Jurkat, Clone E6-1 (cell line): Measurements from ENCODE around the gene MMP11.

Source experiments
- DNase-seq: peaks from one replicate; pipeline ENCODE4 v3.0.0-alpha.2; 2011; ENCODE audit warnings: low read depth, low spot score
- H3K4me3 ChIP-seq: 2 replicates; pipeline ENCODE4 v1.5.1; 2011; ENCODE audit warnings: mild to moderate bottlenecking, low read length, control low read depth, moderate library complexity

Gene MMP11

GRCh38 chr22:23777776-23778576 lies 5.3 kb downstream of the MMP11 start:
- no peak for DNase-seq
- H3K4me3 ChIP-seq, result no peak overlapping the region

- H3K4me3 ChIP-seq, result no peak overlapping the region
- no peak for DNase-seq
These were observed 5.9 kb downstream of the MMP11 start for GRCh38 chr22:23778577-23778900.

GRCh38 chr22:23779083-23779482 lies 6.4 kb downstream of the MMP11 start:
- DNase-seq, result no peak
- no peak overlapping the region for H3K4me3 ChIP-seq

GRCh38 chr22:23779731-23780130 lies 7.1 kb downstream of the MMP11 start:
- H3K4me3 ChIP-seq, result no peak overlapping the region
- no peak for DNase-seq

GRCh38 chr22:23780146-23780748 lies 7.6 kb downstream of the MMP11 start:
- no peak overlapping the region for H3K4me3 ChIP-seq
- no peak for DNase-seq

- H3K4me3 ChIP-seq, result no peak overlapping the region
- no peak for DNase-seq
These were observed 8.4 kb downstream of the MMP11 start for GRCh38 chr22:23781065-23781464.

GRCh38 chr22:23781511-23782183 lies 9.0 kb downstream of the MMP11 start:
- no peak overlapping the region for H3K4me3 ChIP-seq
- DNase-seq, result no peak

- H3K4me3 ChIP-seq, result no peak overlapping the region
- no peak for DNase-seq
These were observed 9.6 kb downstream of the MMP11 start for GRCh38 chr22:23782252-23782651.

GRCh38 chr22:23782703-23783102 lies 10.1 kb downstream of the MMP11 start:
- no peak overlapping the region for H3K4me3 ChIP-seq
- DNase-seq, result no peak

- H3K4me3 ChIP-seq, result no peak overlapping the region
- no peak for DNase-seq
These were observed 10.9 kb downstream of the MMP11 start for GRCh38 chr22:23783265-23784150.

GRCh38 chr22:23784215-23784732 lies 11.6 kb downstream of the MMP11 start:
- H3K4me3 ChIP-seq, result peak overlapping the region; percentile 28
- DNase-seq, result peak; percentile 84

- DNase-seq, result peak; percentile 95
- peak overlapping the region; percentile 72 for H3K4me3 ChIP-seq
These were observed 13.6 kb downstream of the MMP11 start for GRCh38 chr22:23786261-23786710.

GRCh38 chr22:23786752-23787599 lies 14.3 kb downstream of the MMP11 start, which contains the start of gene SMARCB1:
Gene SMARCB1 (plus strand): TSS chr22:23786966. CDS start chr22:23787170, 204 bp downstream.
- H3K4me3 ChIP-seq, result peak within 1 kb of the TSS; percentile 72
- DNase-seq, result peak; percentile 82

GRCh38 chr22:23787600-23787896 lies 14.9 kb downstream of the MMP11 start:
- peak overlapping the region; percentile 72 for H3K4me3 ChIP-seq
- no peak for DNase-seq

GRCh38 chr22:23787910-23788309 lies 15.3 kb downstream of the MMP11 start:
- peak overlapping the region; percentile 72 for H3K4me3 ChIP-seq
- no peak for DNase-seq

- DNase-seq, result no peak
These were observed 16.5 kb downstream of the MMP11 start for GRCh38 chr22:23789121-23789520.

GRCh38 chr22:23789638-23790037 lies 17.0 kb downstream of the MMP11 start:
- no peak overlapping the region for H3K4me3 ChIP-seq
- no peak for DNase-seq

More at GRCh38 chr22:23789121-23789520, 16.5 kb downstream of the MMP11 start:
- H3K4me3 ChIP-seq, result no peak overlapping the region
